ENCODE results near the gene TTBK2. TPM values are rescaled to one million over a fixed set of nuclear protein-coding genes. Genes with fewer than 3 reads are reported as not detected.

TTBK2 gene
- polyA plus RNA-seq, 3 donors, result 3.7 to 9.0 (median 5.7) TPM

GRCh38 chr15:42729409-42729808, 191.2 kb downstream of the TTBK2 start:
- no peaks in the 10 kb centered on the region for H3K79me2 ChIP-seq (ENCODE audit: insufficient read depth, low read length)
- Mint-ChIP-seq H3K9me3 (no peaks in the 10 kb centered on the region), H3K4me1 (no peaks in the 10 kb centered on the region), H3K27me3 (ENCODE audit: low read depth in 3 of 3) (peaks cover 0 to 1% (median 0%) of the 10 kb centered on the region in 3 donors), H3K27ac (peak overlapping the region in 2 of 7 donors; percentile 26 to 72), H3K4me3 (no peak overlapping the region), H3K36me3 (peaks cover 88 to 100% of the 10 kb centered on the region in 2 donors)
- H3K36me3 ChIP-seq (replicated peaks in 1 of 2; ENCODE audit: control insufficient read depth in 1 of 2, insufficient read depth in 2 of 2, low read length in 2 of 2), result peaks cover 93 to 98% of the 10 kb centered on the region in 2 donors
- TF ChIP-seq, protein P1, sequence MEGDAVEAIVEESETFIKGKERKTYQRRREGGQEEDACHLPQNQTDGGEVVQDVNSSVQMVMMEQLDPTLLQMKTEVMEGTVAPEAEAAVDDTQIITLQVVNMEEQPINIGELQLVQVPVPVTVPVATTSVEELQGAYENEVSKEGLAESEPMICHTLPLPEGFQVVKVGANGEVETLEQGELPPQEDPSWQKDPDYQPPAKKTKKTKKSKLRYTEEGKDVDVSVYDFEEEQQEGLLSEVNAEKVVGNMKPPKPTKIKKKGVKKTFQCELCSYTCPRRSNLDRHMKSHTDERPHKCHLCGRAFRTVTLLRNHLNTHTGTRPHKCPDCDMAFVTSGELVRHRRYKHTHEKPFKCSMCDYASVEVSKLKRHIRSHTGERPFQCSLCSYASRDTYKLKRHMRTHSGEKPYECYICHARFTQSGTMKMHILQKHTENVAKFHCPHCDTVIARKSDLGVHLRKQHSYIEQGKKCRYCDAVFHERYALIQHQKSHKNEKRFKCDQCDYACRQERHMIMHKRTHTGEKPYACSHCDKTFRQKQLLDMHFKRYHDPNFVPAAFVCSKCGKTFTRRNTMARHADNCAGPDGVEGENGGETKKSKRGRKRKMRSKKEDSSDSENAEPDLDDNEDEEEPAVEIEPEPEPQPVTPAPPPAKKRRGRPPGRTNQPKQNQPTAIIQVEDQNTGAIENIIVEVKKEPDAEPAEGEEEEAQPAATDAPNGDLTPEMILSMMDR (IDR thresholded peaks at IDR 0.05), result no peak
- no peaks in the 10 kb centered on the region for H3K27me3 ChIP-seq (ENCODE audit: control insufficient read depth in 2 of 2, insufficient read depth in 2 of 2, low read length in 2 of 2)
- H3K4me3 ChIP-seq (replicated peaks in 1 of 3; ENCODE audit: low read depth in 2 of 3, low read length in 3 of 3), result no peak overlapping the region
- H3K4me1 ChIP-seq (ENCODE audit: control insufficient read depth in 1 of 2, insufficient read depth in 2 of 2, low read length in 2 of 2), result no peaks in the 10 kb centered on the region
- 88% methylated on average over 6 of the region's 7 CpGs for WGBS (ENCODE audit: insufficient coverage)
- no peak overlapping the region for H3K4me2 ChIP-seq (replicated peaks; ENCODE audit: extremely low read depth, low read length, poor library complexity, severe bottlenecking)
- DNase-seq, result no peak
- no peaks in the 10 kb centered on the region for H3K9me3 ChIP-seq (replicated peaks in 1 of 2; ENCODE audit: control insufficient read depth in 1 of 2, insufficient read depth in 1 of 2, low read length in 2 of 2)
- H3K9ac ChIP-seq (ENCODE audit: insufficient read depth, low read length, poor library complexity, severe bottlenecking), result no peak overlapping the region
- intact Hi-C loops (cut with micrococcal nuclease), result no loop called here
- no peaks in the 10 kb centered on the region for H4K20me1 ChIP-seq (ENCODE audit: insufficient read depth, low read length)
- no peak overlapping the region for H3K27ac ChIP-seq (ENCODE audit: low read depth in 1 of 2, low read length in 2 of 2)
- no peak overlapping the region for H2AFZ ChIP-seq (ENCODE audit: insufficient read depth, low read depth, low read length, poor library complexity, severe bottlenecking)

DNA sequence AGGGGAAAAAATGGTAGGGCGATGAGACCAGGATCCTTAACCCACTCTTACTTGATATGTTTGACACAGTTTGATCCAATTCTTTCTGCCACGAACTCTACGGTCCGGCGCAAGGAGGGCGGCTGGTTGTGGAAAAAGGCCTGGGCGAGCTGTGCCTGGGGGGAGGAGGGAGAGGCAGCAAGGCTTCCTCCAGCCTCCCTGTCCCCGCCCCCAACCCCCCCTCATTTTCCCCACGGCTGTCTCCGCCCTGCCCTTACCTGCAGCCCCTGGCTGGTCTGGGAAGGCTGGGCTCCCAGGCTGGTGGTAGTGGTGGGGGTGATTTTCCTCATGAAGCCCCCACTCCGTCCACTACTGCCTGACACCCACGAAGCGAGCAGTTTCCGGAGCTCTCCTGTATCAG, 191.6 kb downstream of the TTBK2 start:
- WGBS (ENCODE audit: insufficient coverage), result no CpG with 5 or more reads among the region's 14 CpGs
- H3K36me3 Mint-ChIP-seq, result peaks cover 88 to 100% of the 10 kb centered on the region in 2 donors
- no peaks in the 10 kb centered on the region for H3K27me3 ChIP-seq (ENCODE audit: control insufficient read depth in 2 of 2, insufficient read depth in 2 of 2, low read length in 2 of 2)
- H3K27me3 Mint-ChIP-seq (ENCODE audit: low read depth in 3 of 3), result peaks cover 0 to 1% (median 0%) of the 10 kb centered on the region in 3 donors
- intact Hi-C loops (cut with micrococcal nuclease), result no loop called here
- no peak overlapping the region for H3K4me3 ChIP-seq (replicated peaks in 1 of 3; ENCODE audit: low read depth in 2 of 3, low read length in 3 of 3)
- no peaks in the 10 kb centered on the region for H3K4me1 Mint-ChIP-seq
- no peak for DNase-seq
- no peaks in the 10 kb centered on the region for H4K20me1 ChIP-seq (ENCODE audit: insufficient read depth, low read length)
- H3K4me2 ChIP-seq (replicated peaks; ENCODE audit: extremely low read depth, low read length, poor library complexity, severe bottlenecking), result no peak overlapping the region
- TF ChIP-seq, protein P1 (IDR thresholded peaks at IDR 0.05), result no peak
- H3K27ac Mint-ChIP-seq, result peak overlapping the region in 1 of 7 donors; percentile 43
- no peak overlapping the region for H3K9ac ChIP-seq (ENCODE audit: insufficient read depth, low read length, poor library complexity, severe bottlenecking)
- no peak overlapping the region for H3K27ac ChIP-seq (ENCODE audit: low read depth in 1 of 2, low read length in 2 of 2)
- H2AFZ ChIP-seq (ENCODE audit: insufficient read depth, low read depth, low read length, poor library complexity, severe bottlenecking), result no peak overlapping the region
- no peak overlapping the region for H3K4me3 Mint-ChIP-seq
- H3K9me3 ChIP-seq (replicated peaks in 1 of 2; ENCODE audit: control insufficient read depth in 1 of 2, insufficient read depth in 1 of 2, low read length in 2 of 2), result no peaks in the 10 kb centered on the region
- peaks cover 93 to 98% of the 10 kb centered on the region in 2 donors for H3K36me3 ChIP-seq (replicated peaks in 1 of 2; ENCODE audit: control insufficient read depth in 1 of 2, insufficient read depth in 2 of 2, low read length in 2 of 2)
- no peaks in the 10 kb centered on the region for H3K9me3 Mint-ChIP-seq
- no peaks in the 10 kb centered on the region for H3K79me2 ChIP-seq (ENCODE audit: insufficient read depth, low read length)
- no peaks in the 10 kb centered on the region for H3K4me1 ChIP-seq (ENCODE audit: control insufficient read depth in 1 of 2, insufficient read depth in 2 of 2, low read length in 2 of 2)
